Measurements from ENCODE around the gene MIB1.

- TF ChIP-seq POLR2A (IDR thresholded peaks at IDR 0.05) (no peak), CTCF (IDR thresholded peaks at IDR 0.05) (no peak)
Observed at GRCh38 chr18:21820811-21821143, 80.2 kb downstream of the MIB1 start.
